NCI-H460 (cell line): ENCODE results near the gene PCDHB12. TPM values are rescaled to one million over a fixed set of nuclear protein-coding genes. Genes with fewer than 3 reads are reported as not detected.
"Not testable (repeated sequence)": the region's sequence is repeated elsewhere in the genome, so short reads cannot be mapped to it uniquely, and the experiment has no call there.

Source experiments
- DNase-seq: peaks from one replicate; pipeline ENCODE4 v3.0.0-alpha.2; 2016; ENCODE audit warnings: low read depth; ENCODE audit errors: extremely low read depth
- polyA plus RNA-seq: library from polyadenylated mRNA; depleted of rRNA; stranded (reverse); fragments of >200 nt; gene quantifications from 2 replicates; pipeline ENCODE4 v1.2.3, GENCODE V29; 2014; cell fraction: nucleus; rRNA removed
- total RNA-seq: library from RNA; depleted of rRNA; stranded (reverse); fragments of >200 nt; shearing (Covaris generic); gene quantifications from 2 replicates; pipeline ENCODE4 v1.2.3, GENCODE V29; 2014; rRNA removed

PCDHB12 gene
- total RNA-seq: 0.75 and 0.99 TPM in 2 replicates
- 0.32 and 0.47 TPM in 2 replicates for polyA plus RNA-seq

- DNase-seq: peak; percentile 20
These were observed at the start of gene PCDHB12 for GRCh38 chr5:141208478-141208877. Gene PCDHB12 (plus strand): TSS chr5:141208719. CDS start chr5:141208908, 189 bp downstream.

- peak; percentile 52 for DNase-seq
These were observed 35.9 kb upstream of the PCDHB12 start, which contains the start of gene PCDHB7 for GRCh38 chr5:141172381-141173204. Gene PCDHB7 (plus strand): TSS chr5:141172644. CDS start chr5:141172836, 192 bp downstream.

- DNase-seq: not testable (repeated sequence)
These were observed 34.0 kb upstream of the PCDHB12 start for GRCh38 chr5:141174291-141175104.

GRCh38 chr5:141175933-141176332 is 32.6 kb upstream of the PCDHB12 start:
- no peak for DNase-seq

GRCh38 chr5:141177577-141178191 is 30.8 kb upstream of the PCDHB12 start, which contains the start of gene PCDHB8:
Gene PCDHB8 (plus strand): TSS chr5:141177790. CDS start chr5:141178035, 245 bp downstream.
- DNase-seq: peak; percentile 24

GRCh38 chr5:141179371-141179770 is 29.1 kb upstream of the PCDHB12 start:
- DNase-seq: not testable (repeated sequence)

GRCh38 chr5:141179876-141180275 is 28.6 kb upstream of the PCDHB12 start:
- not testable (repeated sequence) for DNase-seq

- no peak for DNase-seq
These were observed 28.2 kb upstream of the PCDHB12 start for GRCh38 chr5:141180313-141180712.

- peak; percentile 60 for DNase-seq
These were observed 26.3 kb upstream of the PCDHB12 start, which contains the start of gene PCDHB16 for GRCh38 chr5:141182248-141182647. Gene PCDHB16 (plus strand): TSS chr5:141182387. CDS start chr5:141182560, 173 bp downstream.

- not testable (repeated sequence) for DNase-seq
These were observed 24.2 kb upstream of the PCDHB12 start for GRCh38 chr5:141184117-141184855.

GRCh38 chr5:141186897-141187512 is 21.5 kb upstream of the PCDHB12 start, which contains the start of gene PCDHB9:
Gene PCDHB9 (plus strand): TSS chr5:141187161. CDS start chr5:141187319, 158 bp downstream.
- DNase-seq: peak; percentile 18

- DNase-seq: not testable (repeated sequence)
These were observed 19.8 kb upstream of the PCDHB12 start for GRCh38 chr5:141188682-141189081.

GRCh38 chr5:141189131-141189530 is 19.4 kb upstream of the PCDHB12 start:
- not testable (repeated sequence) for DNase-seq

GRCh38 chr5:141192110-141192725 is 16.3 kb upstream of the PCDHB12 start, which contains the start of gene PCDHB10:
Gene PCDHB10 (plus strand): TSS chr5:141192353. CDS start chr5:141192553, 200 bp downstream.
- DNase-seq: peak; percentile 45

GRCh38 chr5:141194332-141194731 is 14.2 kb upstream of the PCDHB12 start:
- DNase-seq: not testable (repeated sequence)

GRCh38 chr5:141196363-141196762 is 12.2 kb upstream of the PCDHB12 start:
- DNase-seq: no peak

- DNase-seq: peak; percentile 69
These were observed 8.9 kb upstream of the PCDHB12 start, which contains the start of gene PCDHB11 for GRCh38 chr5:141199359-141200235. Gene PCDHB11 (plus strand): TSS chr5:141199627. CDS start chr5:141199775, 148 bp downstream.
